Liver (tissue), 9 donors: ENCODE results near the gene CD2. TPM values are rescaled to one million over a fixed set of nuclear protein-coding genes. Genes with fewer than 3 reads are reported as not detected.

Source experiments
- DNase-seq: peaks from one replicate; pipeline ENCODE4 v3.0.0-alpha.2; 2017; ENCODE audit warnings: low spot score
- H3K27ac ChIP-seq, 2 donors: one replicate each; pipeline ENCODE4 v1.7.0; 2013; ENCODE audit warnings: inconsistent platforms in 2 of 2, low read length in 2 of 2, control low read depth in 1 of 2, low read depth in 1 of 2, mild to moderate bottlenecking in 1 of 2
- H3K27me3 ChIP-seq, 4 donors: one replicate each; pipeline versions ENCODE4 v1.6.1 to v1.7.0; 2013; ENCODE audit warnings: low read length in 3 of 4, inconsistent platforms in 1 of 4, mild to moderate bottlenecking in 1 of 4, moderate library complexity in 1 of 4; ENCODE audit not compliant: control insufficient read depth in 4 of 4, insufficient read depth in 4 of 4
- H3K36me3 ChIP-seq, 4 donors: one replicate each; pipeline versions ENCODE4 v1.6.1 to v1.7.0; 2013; ENCODE audit warnings: low read length in 3 of 4, mild to moderate bottlenecking in 3 of 4, low read depth in 1 of 4, moderate library complexity in 1 of 4; ENCODE audit not compliant: control insufficient read depth in 4 of 4, insufficient read depth in 3 of 4
- H3K4me1 ChIP-seq, 4 donors: one replicate each; pipeline versions ENCODE4 v1.6.1 to v1.7.0; 2013; ENCODE audit warnings: low read length in 3 of 4, mild to moderate bottlenecking in 3 of 4, moderate library complexity in 1 of 4; ENCODE audit not compliant: control insufficient read depth in 4 of 4, insufficient read depth in 4 of 4
- H3K4me3 ChIP-seq, 3 donors: one replicate each; pipeline versions ENCODE4 v1.6.1 to v1.7.0; 2013; ENCODE audit warnings: low read length in 3 of 3, control low read depth in 1 of 3, low read depth in 1 of 3, mild to moderate bottlenecking in 1 of 3
- H3K9ac ChIP-seq, 2 donors: one replicate each; pipeline ENCODE4 v1.7.0; 2013; ENCODE audit warnings: low read length in 2 of 2, mild to moderate bottlenecking in 2 of 2, moderate library complexity in 2 of 2, control low read depth in 1 of 2, low read depth in 1 of 2
- H3K9me3 ChIP-seq, 4 donors: one replicate each; pipeline versions ENCODE4 v1.6.1 to v1.7.0; 2013; ENCODE audit warnings: low read length in 3 of 4; ENCODE audit not compliant: control insufficient read depth in 4 of 4
- EGR1 ChIP-seq, 2 donors: IDR thresholded peaks; 2 replicates each; pipeline ENCODE4 v1.6.1; 2016 to 2018; ENCODE audit warnings: antibody characterized with exemption in 2 of 2, low read depth in 2 of 2
- FOXA1 ChIP-seq: IDR thresholded peaks from 2 replicates; pipeline ENCODE4 v1.6.1; 2016; ENCODE audit warnings: antibody characterized with exemption
- FOXA2 ChIP-seq: IDR thresholded peaks from 2 replicates; pipeline ENCODE4 v1.6.1; 2016; ENCODE audit warnings: antibody characterized with exemption
- GABPA ChIP-seq, 2 donors: IDR thresholded peaks in 1 of 2; conservative IDR thresholded peaks in 1 of 2; 2 replicates each; pipeline ENCODE4 v1.6.1; 2016; ENCODE audit warnings: antibody characterized with exemption in 2 of 2, mild to moderate bottlenecking in 1 of 2, moderate library complexity in 1 of 2
- HNF4A ChIP-seq, 2 donors: conservative IDR thresholded peaks; 2 replicates each; pipeline ENCODE4 v1.6.1; 2016; ENCODE audit warnings: antibody characterized with exemption in 2 of 2, mild to moderate bottlenecking in 2 of 2
- HNF4G ChIP-seq: IDR thresholded peaks from 2 replicates; pipeline ENCODE4 v1.6.1; 2016; ENCODE audit warnings: antibody characterized with exemption
- JUND ChIP-seq, 2 donors: IDR thresholded peaks; 2 replicates each; pipeline ENCODE4 v1.6.1; 2016; ENCODE audit warnings: antibody characterized with exemption in 2 of 2
- MAX ChIP-seq: IDR thresholded peaks from 2 replicates; pipeline ENCODE4 v1.6.1; 2016; ENCODE audit warnings: antibody characterized with exemption
- NR2F2 ChIP-seq: IDR thresholded peaks from 2 replicates; pipeline ENCODE4 v1.6.1; 2016; ENCODE audit warnings: antibody characterized with exemption
- RAD21 ChIP-seq, 2 donors: IDR thresholded peaks; 2 replicates each; pipeline ENCODE4 v1.6.1; 2016; ENCODE audit warnings: antibody characterized with exemption in 2 of 2, mild to moderate bottlenecking in 2 of 2
- RXRA ChIP-seq, 2 donors: IDR thresholded peaks; 2 replicates each; pipeline ENCODE4 v1.6.1; 2017 to 2018; ENCODE audit warnings: antibody characterized with exemption in 2 of 2, mild to moderate bottlenecking in 1 of 2
- SP1 ChIP-seq: IDR thresholded peaks from 2 replicates; pipeline ENCODE4 v1.6.1; 2018; ENCODE audit warnings: antibody characterized with exemption, mild to moderate bottlenecking
- TAF1 ChIP-seq: conservative IDR thresholded peaks from 2 replicates; pipeline ENCODE4 v1.6.1; 2016; ENCODE audit warnings: antibody characterized with exemption, mild to moderate bottlenecking
- YY1 ChIP-seq: IDR thresholded peaks from 2 replicates; pipeline ENCODE4 v1.6.1; 2016; ENCODE audit warnings: antibody characterized with exemption, mild to moderate bottlenecking
- WGBS: extraction: QIAGEN DNeasy Blood & Tissue Kit; methylation state at CpG from one replicate; pipeline ENCODE4 v1.1.7; 2013; 5-methylcytosine and 5-hydroxymethylcytosine counted together
- polyA plus RNA-seq, 2 donors: library from polyadenylated mRNA; stranded (reverse) in 1 of 2; unstranded in 1 of 2; fragments of 200-250 nt in 1 of 2; fragments of >200 nt in 1 of 2; fragmentation: Nextera tagmentation in 1 of 2; extraction: Ambion mirVana in 1 of 2; gene quantifications; one replicate each; pipeline versions ENCODE4 v1.2.1 to v1.2.3, GENCODE V29; 2013 to 2015
- total RNA-seq, 2 donors: library from RNA; depleted of rRNA; stranded (reverse); fragments of >200 nt; gene quantifications; one replicate each; pipeline ENCODE4 v1.2.3, GENCODE V29; 2014
- TF ChIP-seq, protein P1 (sequence below): IDR thresholded peaks from 2 replicates; pipeline ENCODE4 v1.6.1; 2016; ENCODE audit warnings: antibody characterized with exemption, mild to moderate bottlenecking
- TF ChIP-seq, protein P2 (sequence below): fragments of 150-350 bp; IDR thresholded peaks from 2 replicates; pipeline ENCODE4 v1.5.1; 2017; ENCODE audit warnings: improper control_type of control experiment, low read depth, low read length; ENCODE audit not compliant: missing input control
- TF ChIP-seq, protein P3 (sequence below): IDR thresholded peaks from 2 replicates; pipeline ENCODE4 v1.6.1; 2016; ENCODE audit warnings: antibody characterized with exemption
- TF ChIP-seq, protein P4 (sequence below): IDR thresholded peaks from 2 replicates; pipeline ENCODE4 v1.6.1; 2016; ENCODE audit warnings: antibody characterized with exemption
- donor health status: healthy.
- donor health status: healthy.
- donor health status: healthy.
- donor health status: healthy.
- donor health status: healthy.

Gene CD2
- total and polyA plus RNA-seq, 4 donors = 0.28 to 1.5 (median 0.89) TPM

DNA sequence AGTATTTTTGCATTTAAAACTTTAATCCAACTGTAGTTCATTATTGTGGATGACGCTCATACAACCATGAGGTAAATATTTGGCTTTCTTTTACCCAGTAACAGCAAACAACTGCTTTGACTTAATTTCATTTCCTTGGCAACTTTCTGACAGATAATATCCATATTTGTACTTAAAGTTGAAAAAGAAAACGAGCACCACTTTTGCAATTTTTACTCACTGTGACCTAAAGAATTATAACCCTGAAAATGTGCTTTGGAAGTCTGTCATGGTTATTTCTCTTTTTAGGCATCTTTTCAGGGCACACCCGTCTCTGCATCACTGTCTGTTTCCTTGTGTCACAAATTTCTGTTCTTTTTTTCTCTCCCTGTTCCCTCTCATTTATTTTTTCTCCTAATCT is 918 bp upstream of the CD2 start:
- no peak for DNase-seq
- TF ChIP-seq NR2F2 = no peak
- TF ChIP-seq, protein P1, sequence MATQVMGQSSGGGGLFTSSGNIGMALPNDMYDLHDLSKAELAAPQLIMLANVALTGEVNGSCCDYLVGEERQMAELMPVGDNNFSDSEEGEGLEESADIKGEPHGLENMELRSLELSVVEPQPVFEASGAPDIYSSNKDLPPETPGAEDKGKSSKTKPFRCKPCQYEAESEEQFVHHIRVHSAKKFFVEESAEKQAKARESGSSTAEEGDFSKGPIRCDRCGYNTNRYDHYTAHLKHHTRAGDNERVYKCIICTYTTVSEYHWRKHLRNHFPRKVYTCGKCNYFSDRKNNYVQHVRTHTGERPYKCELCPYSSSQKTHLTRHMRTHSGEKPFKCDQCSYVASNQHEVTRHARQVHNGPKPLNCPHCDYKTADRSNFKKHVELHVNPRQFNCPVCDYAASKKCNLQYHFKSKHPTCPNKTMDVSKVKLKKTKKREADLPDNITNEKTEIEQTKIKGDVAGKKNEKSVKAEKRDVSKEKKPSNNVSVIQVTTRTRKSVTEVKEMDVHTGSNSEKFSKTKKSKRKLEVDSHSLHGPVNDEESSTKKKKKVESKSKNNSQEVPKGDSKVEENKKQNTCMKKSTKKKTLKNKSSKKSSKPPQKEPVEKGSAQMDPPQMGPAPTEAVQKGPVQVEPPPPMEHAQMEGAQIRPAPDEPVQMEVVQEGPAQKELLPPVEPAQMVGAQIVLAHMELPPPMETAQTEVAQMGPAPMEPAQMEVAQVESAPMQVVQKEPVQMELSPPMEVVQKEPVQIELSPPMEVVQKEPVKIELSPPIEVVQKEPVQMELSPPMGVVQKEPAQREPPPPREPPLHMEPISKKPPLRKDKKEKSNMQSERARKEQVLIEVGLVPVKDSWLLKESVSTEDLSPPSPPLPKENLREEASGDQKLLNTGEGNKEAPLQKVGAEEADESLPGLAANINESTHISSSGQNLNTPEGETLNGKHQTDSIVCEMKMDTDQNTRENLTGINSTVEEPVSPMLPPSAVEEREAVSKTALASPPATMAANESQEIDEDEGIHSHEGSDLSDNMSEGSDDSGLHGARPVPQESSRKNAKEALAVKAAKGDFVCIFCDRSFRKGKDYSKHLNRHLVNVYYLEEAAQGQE = no peak
- TF ChIP-seq YY1 = no peak
- no peak for TF ChIP-seq FOXA1
- TF ChIP-seq, protein P2, sequence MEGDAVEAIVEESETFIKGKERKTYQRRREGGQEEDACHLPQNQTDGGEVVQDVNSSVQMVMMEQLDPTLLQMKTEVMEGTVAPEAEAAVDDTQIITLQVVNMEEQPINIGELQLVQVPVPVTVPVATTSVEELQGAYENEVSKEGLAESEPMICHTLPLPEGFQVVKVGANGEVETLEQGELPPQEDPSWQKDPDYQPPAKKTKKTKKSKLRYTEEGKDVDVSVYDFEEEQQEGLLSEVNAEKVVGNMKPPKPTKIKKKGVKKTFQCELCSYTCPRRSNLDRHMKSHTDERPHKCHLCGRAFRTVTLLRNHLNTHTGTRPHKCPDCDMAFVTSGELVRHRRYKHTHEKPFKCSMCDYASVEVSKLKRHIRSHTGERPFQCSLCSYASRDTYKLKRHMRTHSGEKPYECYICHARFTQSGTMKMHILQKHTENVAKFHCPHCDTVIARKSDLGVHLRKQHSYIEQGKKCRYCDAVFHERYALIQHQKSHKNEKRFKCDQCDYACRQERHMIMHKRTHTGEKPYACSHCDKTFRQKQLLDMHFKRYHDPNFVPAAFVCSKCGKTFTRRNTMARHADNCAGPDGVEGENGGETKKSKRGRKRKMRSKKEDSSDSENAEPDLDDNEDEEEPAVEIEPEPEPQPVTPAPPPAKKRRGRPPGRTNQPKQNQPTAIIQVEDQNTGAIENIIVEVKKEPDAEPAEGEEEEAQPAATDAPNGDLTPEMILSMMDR = no peak
- TF ChIP-seq EGR1 (IDR thresholded peaks at IDR 0.05; ENCODE audit: low read depth in 2 of 2) = no peak
- no peak for TF ChIP-seq HNF4A (conservative IDR thresholded peaks at IDR 0.05)
- TF ChIP-seq RXRA (IDR thresholded peaks at IDR 0.05) = no peak
- TF ChIP-seq RAD21 (IDR thresholded peaks at IDR 0.05) = no peak
- TF ChIP-seq SP1 = no peak
- no peak for TF ChIP-seq GABPA (IDR thresholded peaks at IDR 0.05 in 1 of 2, conservative IDR thresholded peaks at IDR 0.05 in 1 of 2)
- no peak for TF ChIP-seq JUND (IDR thresholded peaks at IDR 0.05)
- no peak for TF ChIP-seq FOXA2
- no peak for TF ChIP-seq TAF1
- TF ChIP-seq HNF4G = no peak
- TF ChIP-seq, protein P3, sequence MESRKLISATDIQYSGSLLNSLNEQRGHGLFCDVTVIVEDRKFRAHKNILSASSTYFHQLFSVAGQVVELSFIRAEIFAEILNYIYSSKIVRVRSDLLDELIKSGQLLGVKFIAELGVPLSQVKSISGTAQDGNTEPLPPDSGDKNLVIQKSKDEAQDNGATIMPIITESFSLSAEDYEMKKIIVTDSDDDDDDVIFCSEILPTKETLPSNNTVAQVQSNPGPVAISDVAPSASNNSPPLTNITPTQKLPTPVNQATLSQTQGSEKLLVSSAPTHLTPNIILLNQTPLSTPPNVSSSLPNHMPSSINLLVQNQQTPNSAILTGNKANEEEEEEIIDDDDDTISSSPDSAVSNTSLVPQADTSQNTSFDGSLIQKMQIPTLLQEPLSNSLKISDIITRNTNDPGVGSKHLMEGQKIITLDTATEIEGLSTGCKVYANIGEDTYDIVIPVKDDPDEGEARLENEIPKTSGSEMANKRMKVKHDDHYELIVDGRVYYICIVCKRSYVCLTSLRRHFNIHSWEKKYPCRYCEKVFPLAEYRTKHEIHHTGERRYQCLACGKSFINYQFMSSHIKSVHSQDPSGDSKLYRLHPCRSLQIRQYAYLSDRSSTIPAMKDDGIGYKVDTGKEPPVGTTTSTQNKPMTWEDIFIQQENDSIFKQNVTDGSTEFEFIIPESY = no peak
- no peak for TF ChIP-seq MAX
- TF ChIP-seq, protein P4, sequence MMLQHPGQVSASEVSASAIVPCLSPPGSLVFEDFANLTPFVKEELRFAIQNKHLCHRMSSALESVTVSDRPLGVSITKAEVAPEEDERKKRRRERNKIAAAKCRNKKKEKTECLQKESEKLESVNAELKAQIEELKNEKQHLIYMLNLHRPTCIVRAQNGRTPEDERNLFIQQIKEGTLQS = no peak
- Histone ChIP-seq H3K27ac (no peak overlapping the region), H3K9ac (no peak overlapping the region), H3K27me3 (no peaks in the 10 kb centered on the region), H3K9me3 (peaks cover 3 to 15% (median 7%) of the 10 kb centered on the region in 4 donors), H3K36me3 (no peaks in the 10 kb centered on the region), H3K4me3 (no peak overlapping the region), H3K4me1 (no peaks in the 10 kb centered on the region)
- 70% methylated on average over 3 of the region's 3 CpGs for WGBS
